Measurements from ENCODE around the gene FSCN2.

GRCh38 chr17:81579298-81579697 is 51.1 kb downstream of the FSCN2 start:
- TF ChIP-seq CTCF (conservative IDR thresholded peaks at IDR 0.05) (no peak), EZH2 (IDR thresholded peaks at IDR 0.05; ENCODE audit: low read depth) (no peak)
